GM21717 (cell line): ENCODE data around the gene SH3GL3.
A peak's percentile ranks its signal among the peaks of the same experiment; 100 is the strongest.

Experiments used
- ATAC-seq: cut with Tn5 transposase; IDR thresholded peaks from one replicate; pipeline ENCODE4 v1.9.1; 2021; ENCODE audit warnings: mild to moderate bottlenecking, moderate library complexity; ENCODE audit not compliant: unreplicated experiment

SH3GL3 gene, protein sequence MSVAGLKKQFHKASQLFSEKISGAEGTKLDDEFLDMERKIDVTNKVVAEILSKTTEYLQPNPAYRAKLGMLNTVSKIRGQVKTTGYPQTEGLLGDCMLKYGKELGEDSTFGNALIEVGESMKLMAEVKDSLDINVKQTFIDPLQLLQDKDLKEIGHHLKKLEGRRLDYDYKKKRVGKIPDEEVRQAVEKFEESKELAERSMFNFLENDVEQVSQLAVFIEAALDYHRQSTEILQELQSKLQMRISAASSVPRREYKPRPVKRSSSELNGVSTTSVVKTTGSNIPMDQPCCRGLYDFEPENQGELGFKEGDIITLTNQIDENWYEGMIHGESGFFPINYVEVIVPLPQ

DNA sequence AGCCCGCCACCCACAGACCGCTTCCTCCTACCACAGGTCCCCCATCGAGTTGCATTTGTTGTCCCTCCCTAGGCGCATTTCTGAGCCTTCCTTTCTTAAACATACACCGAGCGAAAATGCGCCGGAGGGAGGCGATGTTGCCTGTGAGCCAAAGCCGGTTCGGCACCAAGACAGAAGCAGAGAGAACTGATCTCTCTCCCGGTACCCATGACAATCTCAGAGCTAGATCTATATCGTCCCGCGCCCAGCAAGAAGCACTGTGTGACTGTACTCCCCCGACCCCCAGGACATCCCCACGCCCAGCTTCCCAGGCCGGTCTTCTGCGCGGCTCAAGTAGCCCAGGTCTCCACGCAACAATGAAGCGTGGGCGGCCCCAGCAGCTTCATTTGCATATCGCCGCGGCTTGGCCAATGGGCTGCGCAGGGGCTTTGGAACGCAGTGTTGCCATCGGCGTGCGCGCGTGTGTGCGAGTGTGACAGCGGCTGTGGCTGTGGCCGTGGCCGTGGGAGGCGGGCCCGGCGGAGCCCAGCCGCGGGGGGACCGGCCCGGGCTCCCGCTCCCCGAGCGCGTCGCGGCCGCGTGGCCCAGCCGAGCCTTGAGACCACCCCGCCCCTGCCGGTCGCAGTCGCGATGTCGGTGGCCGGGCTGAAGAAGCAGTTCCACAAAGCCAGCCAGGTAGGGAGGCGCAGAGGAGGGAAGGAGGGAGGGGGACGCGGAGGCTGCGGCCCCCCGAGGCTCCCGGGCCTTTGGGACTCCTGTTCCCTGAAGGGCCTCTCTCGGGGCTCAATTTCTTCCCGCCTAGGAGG is at the start of gene SH3GL3:
Gene SH3GL3 (plus strand): TSS at position 438 of the 806 bp plus-strand sequence. CDS start 193 bp downstream, at position 631.
- no peak for ATAC-seq

DNA sequence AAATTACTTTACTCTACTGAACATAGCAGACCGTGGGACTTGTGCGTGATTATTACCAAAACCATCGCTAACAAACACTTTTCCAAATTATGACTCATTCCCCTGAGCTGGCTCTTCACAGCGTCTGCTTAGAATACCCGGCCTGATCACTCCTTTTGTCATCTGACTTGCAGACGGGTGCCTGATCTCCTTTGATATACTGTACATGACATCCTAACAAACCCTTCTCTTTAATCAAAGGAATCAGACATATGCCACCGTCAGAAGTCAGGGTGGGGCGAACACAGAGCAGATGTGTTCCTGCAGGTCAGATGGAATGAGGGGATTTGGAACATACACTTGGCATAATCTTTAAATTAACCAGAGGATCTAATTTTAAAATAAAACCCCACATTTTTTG is 48.5 kb upstream of the SH3GL3 start:
- ATAC-seq: no peak

DNA sequence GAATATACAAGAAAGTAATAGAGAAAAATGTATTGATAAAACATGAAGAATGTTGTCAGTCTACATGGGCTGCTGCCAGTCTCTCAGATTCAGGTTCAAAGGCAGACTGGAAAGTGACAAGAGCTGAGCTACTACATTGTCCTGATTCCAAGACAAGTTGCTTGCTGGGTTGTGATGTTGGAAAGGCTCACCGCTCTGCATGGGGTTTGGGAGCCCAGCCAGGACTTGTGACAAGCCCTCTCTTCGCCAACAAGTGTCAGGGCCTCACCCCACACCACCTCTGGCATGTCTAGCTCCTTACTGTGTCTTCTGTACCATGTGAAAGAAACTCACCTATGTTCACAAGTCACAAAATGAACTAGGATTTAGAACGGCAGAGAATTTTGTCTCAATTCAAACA is 43.0 kb upstream of the SH3GL3 start:
- ATAC-seq: no peak

DNA sequence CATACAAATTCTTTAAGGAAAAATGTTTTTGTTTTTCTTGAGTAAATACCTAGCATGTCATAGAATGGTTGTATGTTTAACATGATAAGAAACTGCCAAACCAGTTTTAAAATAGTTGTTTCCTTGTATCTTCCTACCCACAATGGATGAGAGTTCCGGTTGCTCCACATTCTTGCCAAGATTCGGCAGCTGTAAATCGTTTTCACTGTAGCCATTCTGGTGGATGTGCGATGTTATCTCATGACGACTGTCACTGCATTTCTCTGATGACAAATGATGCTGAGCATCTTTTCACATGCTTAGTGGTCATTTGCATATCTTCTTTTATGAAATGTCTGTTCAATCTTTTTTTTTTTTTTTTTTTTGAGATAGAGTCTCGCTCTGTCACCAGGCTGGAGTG is 36.6 kb upstream of the SH3GL3 start:
- ATAC-seq: no peak

DNA sequence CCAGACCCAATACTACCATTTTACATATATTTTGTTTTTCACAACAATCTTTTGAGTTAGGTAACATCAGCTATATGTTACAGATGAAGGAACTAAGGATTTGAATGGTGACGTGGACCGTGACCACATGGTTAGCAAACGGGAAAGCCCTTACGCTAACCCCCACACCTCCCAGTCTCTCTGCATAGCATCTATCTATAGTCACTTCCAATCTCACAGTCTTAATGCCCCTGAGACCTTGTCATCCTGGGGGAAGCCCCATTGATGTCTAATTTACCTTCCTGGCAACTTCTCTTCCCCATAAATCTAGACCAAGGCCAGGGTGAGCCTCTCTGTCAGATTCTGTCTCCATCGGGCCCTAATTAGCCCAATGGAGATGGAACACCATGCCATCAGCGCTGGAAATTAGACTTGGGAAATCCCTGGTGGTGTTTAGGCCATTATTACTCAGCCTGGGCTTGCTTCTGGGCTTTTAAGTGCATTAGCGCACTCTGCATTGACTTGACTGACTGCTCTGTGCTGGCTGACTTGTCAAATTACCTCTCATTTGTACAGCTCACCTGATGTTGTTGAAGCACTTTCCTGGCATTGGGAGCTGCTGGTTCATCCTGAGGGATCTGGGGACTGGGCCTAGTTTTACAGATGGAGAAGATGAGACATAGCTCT is 34.0 kb upstream of the SH3GL3 start:
- peak; percentile 66 for ATAC-seq

DNA sequence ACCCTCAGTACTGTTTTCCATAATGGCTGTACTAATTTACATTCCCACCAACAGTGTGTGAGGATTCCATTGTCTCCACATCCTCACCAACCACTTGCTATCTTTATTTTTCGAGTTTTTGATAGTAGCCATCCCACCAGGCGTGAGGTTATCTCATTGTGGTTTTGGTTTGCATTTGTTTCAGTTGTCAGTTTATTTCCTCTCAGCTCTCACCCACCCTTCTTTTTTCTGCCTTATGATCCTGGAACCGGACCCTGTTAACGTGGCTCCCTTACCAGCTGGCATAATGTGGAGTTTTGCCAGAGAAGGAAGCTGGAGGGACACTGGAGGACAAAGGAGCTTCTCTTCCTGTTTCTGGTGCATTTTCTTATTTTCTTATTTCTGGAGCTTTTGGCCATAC is 25.1 kb upstream of the SH3GL3 start:
- ATAC-seq: no peak

DNA sequence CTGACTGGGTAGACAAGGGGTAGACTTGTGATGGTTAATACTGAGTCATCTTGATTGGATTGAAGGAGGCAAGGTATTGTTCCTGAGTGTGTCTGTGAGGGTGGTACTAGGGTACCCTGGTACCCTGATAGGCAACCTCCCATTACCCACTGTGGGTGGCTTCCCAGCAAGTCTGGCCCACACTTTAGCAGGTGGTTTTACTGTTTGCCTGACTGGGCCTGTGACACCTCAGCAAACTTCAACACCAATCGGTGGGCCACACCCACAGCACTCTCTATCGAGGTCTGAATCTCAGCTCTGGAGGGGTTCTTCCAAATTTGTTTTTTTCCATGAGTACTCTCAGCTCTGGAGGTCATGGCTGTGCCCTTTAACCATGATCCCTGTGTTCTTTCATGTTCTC is 24.6 kb upstream of the SH3GL3 start:
- no peak for ATAC-seq

DNA sequence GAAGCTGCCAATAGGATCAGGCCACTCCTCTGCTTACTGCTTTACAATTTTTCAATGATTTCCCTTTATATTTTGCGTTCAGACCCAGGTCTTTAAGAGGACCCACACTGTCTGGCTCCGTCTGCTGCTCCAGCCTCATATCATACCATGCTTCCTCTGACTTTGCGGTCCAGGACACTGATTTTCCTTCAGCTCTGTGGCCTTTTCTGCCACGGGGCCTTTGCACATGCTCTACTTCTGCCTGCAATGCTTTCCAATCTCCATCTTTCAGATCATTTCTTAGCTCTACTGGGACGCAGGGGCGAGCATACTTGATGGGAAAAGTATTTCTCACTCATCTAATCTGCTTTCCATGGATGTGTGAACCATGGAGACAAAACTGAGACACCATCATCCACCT is 23.0 kb upstream of the SH3GL3 start:
- ATAC-seq: no peak

DNA sequence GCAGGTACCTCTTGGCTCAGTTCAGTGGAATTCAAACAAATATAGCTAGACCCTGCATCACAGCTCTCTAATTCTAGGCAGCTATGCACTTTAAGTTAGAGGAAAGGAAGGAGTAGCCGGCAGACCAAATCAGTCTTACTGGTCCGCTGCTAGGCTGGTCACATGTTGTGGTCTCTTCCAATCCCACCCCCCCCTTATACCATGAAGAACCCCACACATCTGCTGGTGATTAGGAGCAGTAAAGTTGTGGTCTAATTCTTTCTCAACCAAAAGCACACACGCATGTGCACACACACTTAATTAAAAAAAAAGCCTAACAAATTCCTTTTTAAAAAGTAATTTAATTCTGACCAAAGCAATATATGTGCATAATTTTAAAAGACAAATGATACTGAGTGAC is 16.7 kb upstream of the SH3GL3 start:
- no peak for ATAC-seq

DNA sequence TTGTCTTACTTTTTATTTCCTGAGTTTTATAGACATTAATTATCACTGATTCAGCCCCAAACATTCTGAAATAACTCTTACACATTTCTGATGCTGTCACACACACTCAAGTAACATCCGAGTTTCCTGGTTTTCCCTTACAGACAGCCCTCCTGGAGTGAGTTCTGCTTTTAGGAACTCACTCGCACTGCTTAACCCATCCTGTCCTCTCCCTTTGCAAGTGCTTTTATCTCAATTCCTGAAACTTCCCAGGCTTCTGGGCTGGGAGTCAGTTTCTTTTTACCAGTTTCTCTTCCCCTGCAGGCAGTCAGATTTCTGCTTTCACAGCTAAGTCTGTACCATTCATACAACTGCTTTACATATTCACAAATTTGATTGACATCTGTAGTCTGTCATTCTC is 15.6 kb upstream of the SH3GL3 start:
- no peak for ATAC-seq

DNA sequence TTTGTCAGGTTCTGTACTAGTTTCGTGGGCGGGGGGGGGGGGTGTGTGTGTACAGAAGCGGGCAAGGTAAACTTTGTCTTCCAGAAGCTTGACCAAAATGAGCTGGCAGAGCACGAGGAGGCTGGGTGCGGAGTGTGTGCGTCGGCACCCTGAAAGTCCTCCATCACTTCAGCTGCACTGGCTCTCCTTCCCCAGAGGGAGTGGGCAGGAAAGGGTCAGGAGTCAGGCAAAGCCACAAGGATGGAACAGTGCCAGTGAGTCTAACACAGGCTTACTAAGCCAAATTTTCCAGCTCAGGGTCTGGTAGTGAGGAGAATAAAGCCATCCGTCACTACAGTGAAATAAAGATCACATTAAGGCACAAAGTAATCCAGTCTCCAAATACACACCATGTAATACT is 11.9 kb upstream of the SH3GL3 start:
- ATAC-seq: no peak

DNA sequence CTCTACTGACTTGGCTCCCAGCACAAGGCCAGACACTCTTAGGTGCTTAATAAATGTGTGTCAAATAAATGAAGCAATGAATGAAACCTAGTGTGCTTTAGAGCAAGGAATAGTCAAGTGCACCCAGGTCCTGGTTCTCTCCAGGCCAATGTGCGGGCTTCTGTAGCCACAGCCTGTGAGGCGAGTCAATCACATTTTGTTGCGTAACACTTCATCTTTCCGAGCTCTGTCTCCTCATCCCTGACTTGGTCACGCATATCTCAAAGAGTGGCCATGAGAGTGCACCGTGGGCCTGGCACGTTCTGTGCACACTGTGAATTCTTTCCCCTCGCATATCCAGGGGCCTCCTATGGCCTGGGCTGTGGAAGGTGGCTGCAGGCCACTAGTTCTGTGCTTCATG is 11.4 kb upstream of the SH3GL3 start:
- no peak for ATAC-seq

DNA sequence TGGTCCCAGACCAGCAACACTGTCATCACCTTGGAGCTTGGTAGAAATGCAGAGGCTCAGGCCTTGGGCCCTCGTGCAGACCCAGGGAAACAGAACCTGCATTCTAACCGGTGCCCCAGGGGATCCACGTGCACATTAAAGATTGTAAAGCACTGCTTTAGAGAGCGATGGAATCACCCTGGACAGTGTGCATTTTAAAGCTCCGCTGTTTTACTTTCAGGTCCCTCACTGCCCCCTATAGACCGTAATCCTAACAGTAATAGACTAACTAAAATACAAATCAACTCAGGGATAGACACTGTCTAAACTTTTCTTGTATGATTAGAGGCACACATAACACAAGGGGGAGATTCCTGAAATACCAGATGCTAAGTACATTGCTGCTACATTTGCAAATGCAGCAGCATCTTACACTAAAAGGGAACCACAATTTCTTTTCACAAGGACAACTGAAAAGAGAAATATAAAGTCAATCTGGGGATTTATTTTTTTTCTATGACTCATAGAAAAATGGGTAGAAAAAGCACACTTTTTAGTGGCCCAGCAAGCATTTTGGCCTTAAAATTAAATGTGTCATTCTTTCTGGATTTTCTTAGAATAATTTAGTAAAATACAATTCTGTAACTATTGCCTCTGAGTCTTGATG is 10.5 kb upstream of the SH3GL3 start:
- no peak for ATAC-seq

DNA sequence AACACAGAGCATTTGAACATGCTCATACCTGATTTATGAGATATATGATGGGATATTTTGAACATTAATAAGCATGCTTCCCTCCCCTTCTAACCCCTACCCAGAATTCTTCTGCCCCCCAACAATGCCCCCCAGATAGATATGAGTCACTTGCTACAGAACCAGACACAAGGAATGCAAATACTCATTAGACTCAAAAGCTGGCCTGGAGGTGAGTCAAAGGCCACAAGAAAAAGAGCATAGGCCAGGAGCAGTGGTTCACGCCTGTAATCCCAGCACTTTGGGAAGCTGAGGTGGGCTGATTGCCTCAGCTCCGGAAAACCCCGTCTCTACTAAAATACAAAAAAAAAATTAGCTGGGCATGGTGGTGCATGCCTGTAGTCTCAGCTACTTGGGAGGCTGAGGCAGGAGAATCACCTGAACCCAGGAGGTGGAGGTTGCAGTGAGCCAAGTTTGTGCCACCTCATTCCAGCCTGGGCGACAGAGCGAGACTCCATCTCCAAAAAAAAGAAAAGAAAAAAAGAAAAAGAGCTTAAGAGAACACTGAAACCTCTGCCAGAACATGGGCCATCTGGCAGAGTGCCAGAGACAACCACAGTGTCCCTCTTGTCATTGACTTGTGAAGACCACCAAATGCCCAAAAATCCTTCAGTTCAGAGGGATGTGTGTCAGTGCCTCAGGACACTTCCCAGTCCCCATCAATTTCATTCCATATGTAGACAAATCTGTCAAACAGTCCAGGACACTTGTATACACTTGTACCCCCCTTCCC is 3.9 kb upstream of the SH3GL3 start:
- no peak for ATAC-seq

DNA sequence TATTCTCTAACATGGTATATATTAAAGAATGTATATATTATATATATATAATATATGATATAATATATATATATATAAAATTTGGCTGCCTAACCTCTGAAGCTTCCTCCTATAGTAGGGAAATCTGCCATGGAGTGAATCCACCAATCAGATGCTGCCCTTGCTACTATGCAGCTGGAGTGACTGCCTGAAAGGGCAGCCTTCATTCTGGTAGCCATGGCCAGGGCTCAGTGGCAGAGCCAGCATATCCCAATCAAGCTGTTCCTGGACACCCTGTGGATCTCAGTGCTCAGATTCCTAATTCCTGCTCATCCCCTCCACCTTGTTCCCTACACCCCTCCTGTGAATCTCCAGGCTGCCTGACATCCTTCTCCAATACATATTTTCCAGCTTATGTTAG is 2.2 kb upstream of the SH3GL3 start:
- no peak for ATAC-seq

DNA sequence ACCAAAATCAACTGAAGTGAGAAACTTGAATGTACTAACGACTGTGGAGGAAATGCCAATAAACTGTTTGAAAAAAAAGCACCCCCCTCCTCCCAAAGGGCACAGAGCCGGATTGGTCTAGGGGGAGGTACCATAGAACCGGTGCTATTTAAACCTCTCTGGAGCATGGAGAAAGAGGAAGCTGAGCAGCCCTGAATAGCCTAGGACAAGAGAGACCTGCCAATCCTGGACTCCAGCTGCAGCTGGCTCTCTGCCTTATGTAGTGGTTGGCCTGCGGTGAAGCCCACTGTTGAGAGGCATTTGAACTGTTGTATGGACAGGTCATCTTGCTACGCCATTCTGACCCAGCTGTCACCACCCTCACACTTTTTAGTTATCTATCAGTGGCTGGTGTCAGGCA is 1.5 kb upstream of the SH3GL3 start:
- ATAC-seq: no peak

DNA sequence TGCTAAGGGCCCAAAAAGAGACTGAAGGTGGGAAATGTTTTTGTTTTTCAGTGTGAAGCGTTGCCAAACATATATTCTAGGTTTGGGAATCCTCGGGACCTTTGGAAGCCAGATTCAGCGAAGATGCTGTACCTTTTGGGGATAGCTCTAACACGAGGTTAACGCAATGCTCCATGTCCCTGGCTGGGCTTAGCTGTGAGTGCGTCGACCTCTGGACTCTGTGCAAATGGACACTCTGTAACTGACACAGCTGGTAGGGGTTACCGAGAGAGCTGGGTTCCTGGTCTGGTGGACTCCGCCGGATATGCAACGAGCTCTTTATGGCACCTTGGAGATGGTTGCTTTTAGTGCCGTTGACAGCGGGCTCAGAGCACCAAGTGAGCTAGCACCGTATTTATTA is 724 bp upstream of the SH3GL3 start:
- ATAC-seq: no peak

DNA sequence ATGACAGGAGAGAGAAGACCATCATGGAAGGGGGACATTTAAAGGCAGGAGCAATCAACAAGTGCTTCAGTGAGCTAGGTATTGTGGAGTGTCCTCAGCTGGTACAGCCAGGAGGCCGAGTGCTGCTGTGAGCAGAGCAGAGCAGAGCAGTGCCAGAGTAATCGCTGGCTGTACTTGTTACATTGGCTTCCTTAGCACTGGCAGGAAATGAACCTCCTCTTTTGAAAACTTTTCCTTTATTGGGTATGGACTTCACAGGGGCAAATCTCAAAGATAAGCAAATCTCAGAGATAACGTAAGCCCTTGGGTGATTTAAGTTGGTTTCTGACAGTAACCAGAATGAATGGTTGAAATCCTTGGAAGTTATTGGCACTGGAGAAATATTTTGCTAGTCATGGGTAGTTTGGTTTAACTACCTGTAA is 2.1 kb downstream of the SH3GL3 start:
- no peak for ATAC-seq

DNA sequence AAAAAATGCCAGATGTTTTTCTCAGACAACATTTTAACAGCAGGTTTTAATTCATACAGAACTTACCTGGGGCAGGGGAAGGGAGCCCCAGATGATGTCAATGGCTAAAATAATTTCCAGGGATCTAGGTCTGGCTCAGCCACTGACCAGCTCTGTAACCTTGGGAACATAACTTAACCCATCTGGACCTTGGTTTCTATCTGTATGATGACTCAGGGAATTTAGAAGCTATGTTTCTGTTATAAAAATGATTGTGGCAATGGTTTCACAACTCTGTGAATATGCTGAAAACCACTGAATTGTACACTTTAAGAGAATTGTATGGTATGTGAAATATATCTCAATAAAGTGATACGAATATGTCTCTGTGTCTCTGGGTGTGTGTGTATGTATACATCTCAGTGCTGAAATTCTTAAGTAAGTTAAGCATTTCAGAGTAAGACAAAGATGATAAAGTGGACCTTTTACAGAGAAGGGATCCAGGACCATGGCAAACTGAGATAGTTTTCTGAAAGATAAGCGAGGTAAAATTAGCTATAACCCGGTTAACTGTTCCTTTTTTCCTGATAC is 2.9 kb downstream of the SH3GL3 start:
- ATAC-seq: no peak

DNA sequence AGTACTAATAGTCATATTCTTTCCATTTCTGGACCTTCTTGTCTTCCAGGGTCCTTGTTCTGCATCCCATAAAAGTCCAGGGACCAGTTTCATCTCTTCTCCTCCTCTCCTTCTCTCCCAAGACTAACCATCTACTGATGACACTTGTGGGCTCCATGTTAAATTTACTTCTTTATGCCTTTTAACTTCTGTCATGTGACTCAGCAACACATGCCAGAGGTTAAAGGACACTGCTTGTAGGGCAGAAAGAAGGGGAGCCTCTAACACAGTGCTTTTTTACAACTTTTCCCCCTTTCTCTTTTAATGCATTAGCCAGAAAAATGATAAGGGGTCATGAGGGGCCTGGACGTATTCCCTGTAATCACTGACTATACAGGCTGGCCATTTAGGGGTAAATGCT is 10.0 kb downstream of the SH3GL3 start:
- ATAC-seq: no peak
